ENCODE measurements around the gene TMIGD2. TPM values are rescaled to one million over a fixed set of nuclear protein-coding genes. Genes with fewer than 3 reads are reported as not detected.
"Not testable (repeated sequence)": the region's sequence is repeated elsewhere in the genome, so short reads cannot be mapped to it uniquely, and the experiment has no call there.

TMIGD2 gene
- total and polyA plus RNA-seq, 9 donors: 0.21 to 0.94 (median 0.52) TPM

GRCh38 chr19:4279530-4280422 is 22.4 kb downstream of the TMIGD2 start:
- peak overlapping the region; percentile 64 for H3K4me3 ChIP-seq (ENCODE audit: low read length)
- H3K9me3 ChIP-seq (replicated peaks; ENCODE audit: control insufficient read depth, low read depth, low read length): no peaks in the 10 kb centered on the region
- WGBS (ENCODE audit: insufficient coverage): 3% methylated on average over 66 of the region's 71 CpGs
- peaks cover 13% of the 10 kb centered on the region for H3K36me3 ChIP-seq (ENCODE audit: control insufficient read depth, insufficient read depth, low read length)
- H3K4me1 ChIP-seq (ENCODE audit: control insufficient read depth, insufficient read depth, low read length): peaks cover 27% of the 10 kb centered on the region
- H3K27me3 ChIP-seq (ENCODE audit: control insufficient read depth, insufficient read depth, low read length): peaks cover 33% of the 10 kb centered on the region
- DNase-seq: no peak
- peak overlapping the region; percentile 86 for H3K27ac ChIP-seq (ENCODE audit: low read length)

DNA sequence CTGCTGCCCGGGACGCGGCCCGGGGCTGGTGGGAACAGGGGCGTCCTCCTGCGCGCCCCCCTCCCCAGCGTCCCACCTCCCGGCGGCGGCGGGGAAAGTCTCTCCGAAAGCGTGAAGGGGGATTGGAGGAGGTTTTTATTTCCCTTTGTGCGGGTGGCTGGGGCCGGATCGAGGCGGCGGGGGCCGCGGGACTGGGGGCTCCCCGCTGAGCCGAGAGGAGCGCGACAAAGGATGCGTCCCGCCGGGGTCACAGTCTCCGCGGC is 23.0 kb downstream of the TMIGD2 start:
- WGBS (ENCODE audit: insufficient coverage): under 1% methylated on average over 18 of the region's 30 CpGs
- peak overlapping the region; percentile 64 for H3K4me3 ChIP-seq (ENCODE audit: low read length)

GRCh38 chr19:4278419-4279266 is 23.5 kb downstream of the TMIGD2 start, which contains the start of gene SHD:
TSS of gene SHD (plus strand) at chr19:4279266. CDS start at chr19:4280064, 798 bp downstream.
- Histone ChIP-seq H3K27me3 (ENCODE audit: control insufficient read depth, insufficient read depth, low read length) (peaks cover 32% of the 10 kb centered on the region), H3K27ac (ENCODE audit: low read length) (peak within 1 kb of the TSS; percentile 93), H3K9me3 (replicated peaks; ENCODE audit: control insufficient read depth, low read depth, low read length) (no peaks in the 10 kb centered on the region), H3K36me3 (ENCODE audit: control insufficient read depth, insufficient read depth, low read length) (peaks cover 7% of the 10 kb centered on the region), H3K4me1 (ENCODE audit: control insufficient read depth, insufficient read depth, low read length) (peaks cover 27% of the 10 kb centered on the region), H3K4me3 (ENCODE audit: low read length) (peak within 1 kb of the TSS; percentile 64)
- peak; percentile 86 for DNase-seq
- 1% methylated on average over 13 of the region's 44 CpGs for WGBS (ENCODE audit: insufficient coverage)

More for the DNA sequence above, 23.0 kb downstream of the TMIGD2 start:
- H3K9me3 ChIP-seq (replicated peaks; ENCODE audit: control insufficient read depth, low read depth, low read length): no peaks in the 10 kb centered on the region
- peaks cover 7% of the 10 kb centered on the region for H3K36me3 ChIP-seq (ENCODE audit: control insufficient read depth, insufficient read depth, low read length)
- peaks cover 27% of the 10 kb centered on the region for H3K4me1 ChIP-seq (ENCODE audit: control insufficient read depth, insufficient read depth, low read length)
- peak overlapping the region; percentile 86 for H3K27ac ChIP-seq (ENCODE audit: low read length)
- peaks cover 32% of the 10 kb centered on the region for H3K27me3 ChIP-seq (ENCODE audit: control insufficient read depth, insufficient read depth, low read length)
- no peak for DNase-seq

DNA sequence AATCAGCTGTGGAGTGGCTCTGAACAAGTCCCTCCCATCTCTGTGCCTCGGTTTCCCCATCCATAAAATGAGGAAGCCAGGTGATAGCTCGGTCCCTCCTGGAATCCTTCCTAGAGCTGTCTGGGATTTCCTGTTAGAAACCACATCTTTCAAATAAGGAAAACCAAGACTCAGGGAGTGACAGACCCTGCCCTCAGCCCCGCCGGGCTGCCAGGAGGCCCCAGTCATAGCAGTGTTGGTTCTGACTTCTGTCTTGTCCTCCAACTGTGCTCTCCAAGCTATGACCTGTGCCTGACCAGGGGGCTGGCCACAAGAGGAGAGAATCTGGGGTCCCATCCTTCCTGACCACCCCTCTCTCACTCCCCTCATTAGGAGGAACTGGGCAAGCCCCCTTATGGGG is 24.2 kb downstream of the TMIGD2 start:
- Histone ChIP-seq H3K27ac (ENCODE audit: low read length) (peak overlapping the region; percentile 93), H3K9me3 (replicated peaks; ENCODE audit: control insufficient read depth, low read depth, low read length) (no peaks in the 10 kb centered on the region), H3K27me3 (ENCODE audit: control insufficient read depth, insufficient read depth, low read length) (peaks cover 31% of the 10 kb centered on the region), H3K36me3 (ENCODE audit: control insufficient read depth, insufficient read depth, low read length) (peaks cover 4% of the 10 kb centered on the region), H3K4me1 (ENCODE audit: control insufficient read depth, insufficient read depth, low read length) (peaks cover 27% of the 10 kb centered on the region), H3K4me3 (ENCODE audit: low read length) (peak overlapping the region; percentile 23)
- 13% methylated on average over 4 of the region's 4 CpGs for WGBS (ENCODE audit: insufficient coverage)
- peak; percentile 23 for DNase-seq

DNA sequence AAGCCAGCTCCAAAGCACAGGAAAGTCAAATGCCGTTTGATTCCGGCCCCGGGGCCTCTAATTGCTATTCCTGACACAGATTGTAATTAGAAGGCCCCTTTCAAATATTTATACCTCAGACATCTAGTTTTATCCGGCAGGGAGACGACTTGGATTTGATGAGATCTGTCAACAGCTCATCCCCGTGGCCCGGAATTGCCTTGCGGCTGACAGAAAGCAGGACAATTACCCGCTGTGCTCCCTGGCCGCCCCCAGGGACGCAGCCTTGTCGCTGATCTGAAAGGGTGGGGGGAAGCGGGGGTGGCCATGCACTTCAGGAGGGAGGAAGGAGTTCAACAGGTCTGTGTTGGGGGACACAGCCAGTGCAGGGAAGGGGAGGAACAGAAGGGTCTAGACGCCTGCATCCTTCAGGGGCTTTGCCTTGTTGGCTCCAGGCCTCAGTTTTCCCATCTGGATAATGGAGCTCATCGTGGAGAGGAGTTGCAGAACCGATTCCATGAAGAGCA is 24.9 kb downstream of the TMIGD2 start:
- Histone ChIP-seq H3K27me3 (ENCODE audit: control insufficient read depth, insufficient read depth, low read length) (peaks cover 29% of the 10 kb centered on the region), H3K27ac (ENCODE audit: low read length) (peak overlapping the region; percentile 93), H3K4me1 (ENCODE audit: control insufficient read depth, insufficient read depth, low read length) (peaks cover 27% of the 10 kb centered on the region), H3K9me3 (replicated peaks; ENCODE audit: control insufficient read depth, low read depth, low read length) (no peaks in the 10 kb centered on the region), H3K4me3 (ENCODE audit: low read length) (no peak overlapping the region), H3K36me3 (ENCODE audit: control insufficient read depth, insufficient read depth, low read length) (peaks cover 6% of the 10 kb centered on the region)
- WGBS (ENCODE audit: insufficient coverage): 17% methylated on average over 11 of the region's 16 CpGs
- DNase-seq: no peak

DNA sequence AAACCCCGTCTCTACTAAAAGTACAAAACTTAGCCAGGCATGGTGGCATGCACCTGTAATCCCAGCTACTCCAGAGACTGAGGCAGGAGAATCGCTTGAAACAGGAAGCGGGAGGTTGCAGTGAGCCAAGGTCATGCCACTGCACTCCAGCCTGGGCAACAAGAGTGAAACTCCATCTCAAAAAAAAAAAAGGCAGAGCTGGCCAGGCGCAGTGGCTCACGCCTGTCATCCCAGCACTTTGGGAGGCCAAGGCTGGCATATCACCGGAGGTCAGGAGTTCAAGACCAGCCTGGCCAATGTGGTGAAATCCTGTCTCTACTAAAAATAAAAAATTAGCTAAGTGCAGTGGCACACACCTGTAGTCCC is 27.9 kb downstream of the TMIGD2 start:
- peaks cover 19% of the 10 kb centered on the region for H3K4me1 ChIP-seq (ENCODE audit: control insufficient read depth, insufficient read depth, low read length)
- not testable (repeated sequence) for H3K4me3 ChIP-seq (ENCODE audit: low read length); DNase-seq; H3K27ac ChIP-seq (ENCODE audit: low read length); H3K9me3 ChIP-seq (replicated peaks; ENCODE audit: control insufficient read depth, low read depth, low read length)
- 87% methylated on average over 5 of the region's 6 CpGs for WGBS (ENCODE audit: insufficient coverage)
- H3K27me3 ChIP-seq (ENCODE audit: control insufficient read depth, insufficient read depth, low read length): peaks cover 12% of the 10 kb centered on the region
- peaks cover 13% of the 10 kb centered on the region for H3K36me3 ChIP-seq (ENCODE audit: control insufficient read depth, insufficient read depth, low read length)

DNA sequence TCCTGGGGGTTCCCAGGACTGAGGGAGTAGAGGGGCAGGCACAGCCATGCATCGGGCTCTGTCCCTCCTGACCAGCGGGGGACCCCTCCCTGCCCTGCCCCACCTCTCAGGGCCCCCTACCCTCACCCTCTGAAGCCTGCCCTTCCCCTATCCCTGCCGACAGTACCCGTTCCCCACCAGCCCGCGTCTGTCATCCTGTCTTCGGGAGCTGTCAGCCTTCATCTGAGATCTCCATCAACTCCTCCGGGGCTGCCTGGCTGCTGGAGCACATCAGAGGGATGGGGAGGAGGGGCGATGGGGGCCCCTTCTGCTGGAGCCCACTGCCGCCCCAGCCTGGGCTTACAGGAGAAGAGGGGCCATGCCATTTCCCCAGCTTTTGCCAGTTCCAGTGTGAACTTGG is 29.3 kb downstream of the TMIGD2 start:
- H3K4me1 ChIP-seq (ENCODE audit: control insufficient read depth, insufficient read depth, low read length): peaks cover 12% of the 10 kb centered on the region
- H3K36me3 ChIP-seq (ENCODE audit: control insufficient read depth, insufficient read depth, low read length): peaks cover 27% of the 10 kb centered on the region
- DNase-seq: no peak
- 56% methylated on average over 4 of the region's 10 CpGs for WGBS (ENCODE audit: insufficient coverage)
- no peak overlapping the region for H3K27ac ChIP-seq (ENCODE audit: low read length)
- no peaks in the 10 kb centered on the region for H3K9me3 ChIP-seq (replicated peaks; ENCODE audit: control insufficient read depth, low read depth, low read length)
- H3K27me3 ChIP-seq (ENCODE audit: control insufficient read depth, insufficient read depth, low read length): peaks cover 3% of the 10 kb centered on the region
- no peak overlapping the region for H3K4me3 ChIP-seq (ENCODE audit: low read length)

GRCh38 chr19:4268816-4269430 is 33.3 kb downstream of the TMIGD2 start:
- Histone ChIP-seq H3K4me3 (ENCODE audit: low read length) (no peak overlapping the region), H3K27ac (ENCODE audit: low read length) (no peak overlapping the region), H3K9me3 (replicated peaks; ENCODE audit: control insufficient read depth, low read depth, low read length) (no peaks in the 10 kb centered on the region), H3K27me3 (ENCODE audit: control insufficient read depth, insufficient read depth, low read length) (no peaks in the 10 kb centered on the region), H3K36me3 (ENCODE audit: control insufficient read depth, insufficient read depth, low read length) (peaks cover 51% of the 10 kb centered on the region), H3K4me1 (ENCODE audit: control insufficient read depth, insufficient read depth, low read length) (peaks cover 4% of the 10 kb centered on the region)
- DNase-seq: no peak
- 69% methylated on average over 3 of the region's 13 CpGs for WGBS (ENCODE audit: insufficient coverage)

DNA sequence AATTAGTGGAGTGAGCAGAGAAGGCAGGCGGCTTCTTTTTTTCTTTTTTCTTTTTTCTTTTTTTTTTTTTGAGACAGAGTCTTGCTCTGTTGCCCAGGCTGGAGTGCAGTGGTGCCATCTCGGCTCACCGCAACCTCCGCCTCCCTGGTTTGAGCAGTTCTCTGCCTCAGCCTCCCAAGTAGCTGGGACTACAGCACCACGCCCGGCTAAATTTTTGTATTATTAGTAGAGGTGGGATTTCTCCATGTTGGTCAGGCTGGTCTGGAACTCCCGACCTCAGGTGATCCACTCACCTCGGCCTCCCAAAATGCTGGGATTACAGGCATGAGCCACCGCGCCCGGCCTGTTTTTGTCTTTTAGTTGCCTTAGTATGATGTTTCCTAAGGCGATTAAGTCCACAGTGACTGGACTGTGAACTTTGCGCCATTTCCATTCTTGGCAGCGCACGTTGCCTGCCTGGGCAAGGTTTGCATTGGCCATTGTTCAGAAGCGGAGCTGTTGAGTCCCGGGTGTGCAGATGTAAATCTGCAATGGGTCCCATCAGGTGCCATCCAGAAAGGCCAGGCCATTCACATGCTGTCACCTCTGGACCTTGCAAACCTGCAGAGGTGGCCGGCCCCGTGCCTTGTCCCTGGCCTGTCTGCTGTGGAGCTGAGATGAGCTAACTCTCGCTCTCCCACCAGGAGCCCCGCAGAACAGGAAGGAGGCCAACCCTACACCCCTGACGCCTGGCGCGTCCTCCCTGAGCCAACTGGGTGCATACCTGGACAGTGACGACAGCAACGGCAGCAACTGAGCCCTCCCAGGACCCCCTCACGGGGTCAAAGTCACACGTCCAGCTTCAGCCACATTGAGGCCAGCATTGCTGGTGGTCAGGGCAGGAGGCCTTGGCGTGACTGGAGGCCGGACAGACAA is 34.0 kb downstream of the TMIGD2 start:
- WGBS (ENCODE audit: insufficient coverage): 90% methylated on average over 28 of the region's 30 CpGs
- no peak for DNase-seq

More for the DNA sequence above, 34.0 kb downstream of the TMIGD2 start:
- H3K4me1 ChIP-seq (ENCODE audit: control insufficient read depth, insufficient read depth, low read length): peaks cover 4% of the 10 kb centered on the region
- no peaks in the 10 kb centered on the region for H3K27me3 ChIP-seq (ENCODE audit: control insufficient read depth, insufficient read depth, low read length)
- H3K36me3 ChIP-seq (ENCODE audit: control insufficient read depth, insufficient read depth, low read length): peaks cover 54% of the 10 kb centered on the region
- no peaks in the 10 kb centered on the region for H3K9me3 ChIP-seq (replicated peaks; ENCODE audit: control insufficient read depth, low read depth, low read length)
- H3K4me3 ChIP-seq (ENCODE audit: low read length): no peak overlapping the region
- no peak overlapping the region for H3K27ac ChIP-seq (ENCODE audit: low read length)
